Retina (tissue), 1 donor: ENCODE data around the gene TENT4B.
A peak's percentile ranks its signal among the peaks of the same experiment; 100 is the strongest.

Experiments used
- DNase-seq: peaks from one replicate; pipeline ENCODE4 v3.0.0-alpha.2; 2016

The TENT4B gene

GRCh38 chr16:50260206-50261159, 107.4 kb downstream of the TENT4B start:
- DNase-seq = no peak

DNA sequence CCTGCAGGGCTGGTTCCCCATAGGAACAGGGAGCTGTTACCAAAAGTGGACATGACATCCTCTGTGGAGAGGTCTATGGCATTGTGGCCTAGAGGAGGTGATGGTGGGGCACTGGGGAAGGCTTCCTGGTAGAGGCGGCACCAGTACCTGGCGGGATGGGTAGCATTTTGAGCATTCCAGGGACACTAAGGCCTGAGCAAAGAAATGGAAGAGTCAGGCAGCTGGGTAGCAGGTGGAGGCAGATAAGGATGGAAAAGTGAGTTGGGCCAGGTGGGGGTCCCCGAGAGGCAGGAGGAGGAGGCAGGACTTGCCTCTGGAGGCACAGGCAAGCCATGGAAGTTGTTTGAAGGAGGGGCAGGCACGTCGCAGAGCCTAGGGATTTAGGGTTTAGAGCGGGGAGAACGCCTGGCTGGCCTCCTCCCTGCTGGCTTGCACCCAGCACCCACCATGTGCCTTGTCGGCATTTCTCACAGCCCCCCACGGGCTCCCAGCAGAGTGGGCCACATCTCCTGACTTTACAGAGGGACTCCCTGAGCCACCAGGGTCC, 108.1 kb downstream of the TENT4B start:
- no peak for DNase-seq

GRCh38 chr16:50261707-50262235, 108.7 kb downstream of the TENT4B start:
- no peak for DNase-seq

DNA sequence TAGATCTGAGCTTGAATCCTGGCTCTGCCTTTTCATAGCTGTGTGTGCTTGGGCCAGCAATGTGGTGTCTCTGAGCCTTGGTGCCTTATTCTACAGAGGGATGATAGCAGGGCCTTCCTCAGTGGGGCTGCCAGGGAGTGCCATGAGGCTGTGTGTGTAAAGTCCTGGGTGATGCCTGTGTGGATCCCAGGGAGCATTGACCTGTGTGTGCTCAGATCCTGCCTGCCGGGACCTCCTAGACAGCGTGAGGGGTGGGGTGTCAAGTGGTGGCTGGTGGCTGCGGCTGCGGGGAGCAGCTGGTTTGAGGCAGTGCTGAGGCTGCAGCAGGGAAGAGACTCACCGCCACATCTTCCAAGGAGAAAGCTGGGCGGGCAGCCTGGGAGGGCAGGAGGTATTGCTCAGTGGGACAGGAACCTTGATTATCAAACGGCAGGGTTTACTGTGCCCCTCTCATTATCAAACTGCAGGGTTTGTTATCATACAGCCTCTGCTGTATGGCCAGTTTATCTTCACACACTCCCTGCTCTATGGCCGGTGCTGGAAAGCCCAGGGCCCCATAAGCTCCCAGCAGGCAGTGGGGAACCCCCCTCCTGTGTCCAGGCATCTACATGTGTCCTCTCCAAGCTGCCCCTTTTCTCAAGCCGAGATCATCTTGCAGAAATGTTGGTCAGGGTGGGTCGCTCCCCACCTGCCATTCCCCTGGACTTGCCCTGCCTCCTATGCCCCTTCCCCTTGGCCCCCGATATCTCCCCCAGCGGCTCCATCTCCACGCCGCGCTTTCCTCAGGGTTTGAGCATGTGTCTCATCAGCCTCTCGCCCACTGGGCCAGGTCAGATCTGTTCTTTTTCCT, 110.2 kb downstream of the TENT4B start:
- DNase-seq = peak; percentile 52

GRCh38 chr16:50263940-50264929, 111.1 kb downstream of the TENT4B start:
- DNase-seq = peak; percentile 74

GRCh38 chr16:50265260-50265659, 112.2 kb downstream of the TENT4B start:
- no peak for DNase-seq

GRCh38 chr16:50265716-50266336, 112.7 kb downstream of the TENT4B start:
- peak; percentile 40 for DNase-seq

GRCh38 chr16:50266337-50267091, 113.4 kb downstream of the TENT4B start, which contains the start of gene ADCY7:
ADCY7 (plus strand) TSS chr16:50266551; CDS start chr16:50288180, 21,629 bp downstream.
- peak; percentile 64 for DNase-seq

- no peak for DNase-seq
Measured at GRCh38 chr16:50267151-50267631, 114.1 kb downstream of the TENT4B start.

DNA sequence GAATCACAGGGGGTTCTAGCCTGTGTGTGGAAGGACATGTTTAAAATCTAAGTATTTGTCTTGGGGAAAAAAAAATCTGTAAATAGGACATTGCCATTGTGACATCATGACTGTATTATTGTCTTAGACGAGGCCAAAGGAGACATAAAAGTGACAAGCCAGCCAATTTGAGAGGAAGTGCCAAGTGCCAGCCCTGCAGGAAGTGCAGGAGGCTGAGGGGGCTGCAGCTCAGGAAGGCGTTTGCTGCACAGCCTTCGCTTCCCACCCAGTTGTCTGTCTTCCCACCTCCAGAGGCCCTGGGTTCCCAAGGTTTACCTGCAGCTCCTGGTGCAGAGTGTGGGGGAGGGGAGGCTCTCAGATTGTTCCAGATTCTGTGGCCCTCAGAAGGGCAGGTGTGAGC, 114.5 kb downstream of the TENT4B start:
- DNase-seq = no peak

- DNase-seq = no peak
Measured at GRCh38 chr16:50268352-50268751, 115.2 kb downstream of the TENT4B start.

DNA sequence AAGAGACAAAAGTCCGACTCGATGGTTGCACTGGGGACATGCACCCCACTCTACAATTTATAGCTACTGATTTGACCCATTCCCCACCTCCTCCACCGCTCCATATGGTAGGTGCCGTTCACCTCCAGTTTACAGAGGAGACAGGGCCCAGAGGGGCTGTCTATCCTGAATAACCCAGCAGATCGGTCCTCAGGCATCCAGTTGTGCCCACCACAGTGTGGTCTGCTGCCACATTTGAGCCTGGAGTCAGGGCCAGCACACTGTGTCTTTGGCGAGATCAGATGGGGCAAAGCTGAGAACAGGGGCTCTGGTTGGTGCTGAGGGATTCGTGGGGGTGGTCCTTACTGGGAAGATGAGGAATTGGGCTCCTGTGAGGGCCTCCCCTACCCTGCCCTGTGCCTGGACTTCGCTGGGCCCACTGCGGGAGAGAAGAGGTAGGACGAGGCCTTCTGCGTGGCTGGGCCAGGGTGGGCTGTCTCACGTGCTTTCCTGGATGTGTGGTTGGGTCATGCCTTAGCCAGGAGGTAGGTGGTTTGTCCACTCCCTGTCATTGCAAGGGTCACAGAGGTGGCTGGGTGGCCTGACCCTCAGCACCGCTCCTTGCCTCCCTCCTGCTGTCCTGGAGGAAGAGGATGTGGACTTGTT, 116.1 kb downstream of the TENT4B start:
- no peak for DNase-seq

GRCh38 chr16:50269769-50270509, 116.8 kb downstream of the TENT4B start:
- no peak for DNase-seq

- DNase-seq = no peak
Measured at GRCh38 chr16:50270510-50271147, 117.5 kb downstream of the TENT4B start.

- DNase-seq = no peak
Measured at GRCh38 chr16:50271148-50272041, 118.3 kb downstream of the TENT4B start.

GRCh38 chr16:50272111-50272571, 119.0 kb downstream of the TENT4B start:
- DNase-seq = no peak

DNA sequence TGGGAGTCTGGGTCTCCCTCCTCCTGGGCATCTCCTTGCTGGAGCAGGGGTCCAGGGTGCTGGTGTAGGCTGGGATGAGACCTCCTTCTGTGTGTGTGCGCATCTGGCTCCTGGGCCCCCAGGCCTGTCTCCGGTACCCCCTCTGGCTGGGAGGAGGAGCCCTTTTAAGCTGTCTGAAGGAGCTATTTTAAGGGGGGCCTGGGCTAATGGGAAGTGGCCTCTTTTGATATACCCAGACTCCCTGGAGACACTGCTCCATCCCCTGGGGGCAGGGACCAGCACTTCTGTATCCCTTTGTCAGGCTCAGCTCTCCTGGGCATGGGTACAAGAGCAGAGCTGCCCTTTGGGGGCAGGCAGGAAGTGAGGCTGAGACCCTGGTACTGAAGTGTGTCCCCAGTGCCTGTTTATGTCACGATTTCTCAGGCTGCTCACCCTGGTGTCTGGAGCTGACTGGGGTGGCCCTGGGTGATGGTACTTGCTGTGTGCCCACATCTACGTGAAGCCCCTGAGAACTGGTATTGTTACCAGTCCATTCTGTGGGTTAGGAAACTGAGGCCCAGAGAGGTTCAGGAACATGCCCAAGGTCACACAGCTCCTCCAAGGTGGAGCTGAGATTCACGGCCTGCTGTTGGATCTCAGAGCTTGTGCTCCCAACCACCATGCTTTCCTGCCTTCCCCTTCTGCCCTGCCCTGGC, 119.7 kb downstream of the TENT4B start:
- DNase-seq = no peak
